Uterus (tissue), 2 donors: Measurements from ENCODE around the gene PIEZO2.

ENCODE experiments used
- CTCF ChIP-seq, 4 experiments: fragments of 200-600 bp in 2 of 4; fragments of 450-650 bp in 2 of 4; sonication (generic) in 2 of 4; IDR thresholded peaks; one replicate each; pipeline ENCODE4 v1.5.1; 2016 to 2019; ENCODE audit warnings: antibody characterized with exemption in 4 of 4, mild to moderate bottlenecking in 2 of 4, moderate library complexity in 1 of 4
- POLR2A ChIP-seq, 2 donors: fragments of 450-650 bp; IDR thresholded peaks; one replicate each; pipeline ENCODE4 v1.6.1; 2016; ENCODE audit warnings: antibody characterized with exemption in 2 of 2, mild to moderate bottlenecking in 1 of 2, moderate library complexity in 1 of 2

GRCh38 chr18:11095211-11095610 is 54.2 kb downstream of the PIEZO2 start:
- TF ChIP-seq CTCF (IDR thresholded peaks at IDR 0.05) (no peak), POLR2A (IDR thresholded peaks at IDR 0.05) (no peak)
